Measurements from ENCODE around the gene NDFIP1. TPM values are rescaled to one million over a fixed set of nuclear protein-coding genes. Genes with fewer than 3 reads are reported as not detected.
A peak's percentile ranks its signal among the peaks of the same experiment; 100 is the strongest.

Gene NDFIP1
- total and polyA plus RNA-seq, 2 of the 13 experiments (the other 11 are each of a cell fraction or from before 2014, with no cell fraction given): 12.4 to 15.7 TPM

- no peak for TF ChIP-seq RERE (CRISPR knock-in tag; IDR thresholded peaks at IDR 0.05; ENCODE audit: low read depth)
- no peak for TF ChIP-seq ZNF18 (CRISPR knock-in tag; IDR thresholded peaks at IDR 0.05; ENCODE audit: insufficient replicate concordance)
- TF ChIP-seq HDAC2 (CRISPR knock-in tag; IDR thresholded peaks at IDR 0.05): peak; percentile 52; the same call in 1 of the 2 replicates
- no peak for TF ChIP-seq ZNF597 (CRISPR knock-in tag; IDR thresholded peaks at IDR 0.05)
- peak; percentile 74 for TF ChIP-seq ZNF263 (CRISPR knock-in tag; IDR thresholded peaks at IDR 0.05)
- TF ChIP-seq ZMYM3 (CRISPR knock-in tag; IDR thresholded peaks at IDR 0.05): peak; percentile 91
- no peak for TF ChIP-seq ARID4A (CRISPR knock-in tag; IDR thresholded peaks at IDR 0.05; ENCODE audit: borderline replicate concordance)
- no peak for TF ChIP-seq MXD1 (CRISPR knock-in tag; IDR thresholded peaks at IDR 0.05)
- no peak for TF ChIP-seq FOXP4 (CRISPR knock-in tag; IDR thresholded peaks at IDR 0.05)
- no peak for TF ChIP-seq ZNF414 (CRISPR knock-in tag; IDR thresholded peaks at IDR 0.05)
- peak; percentile 37; the same call in 1 of the 2 replicates for TF ChIP-seq ZNF788 (CRISPR knock-in tag; IDR thresholded peaks at IDR 0.05; ENCODE audit: borderline replicate concordance)
Observed at GRCh38 chr5:142186857-142187594, 78.4 kb downstream of the NDFIP1 start (continued).
